MG63 (cell line): Measurements from ENCODE around the gene COL21A1. TPM values are rescaled to one million over a fixed set of nuclear protein-coding genes. Genes with fewer than 3 reads are reported as not detected.

Source experiments
- DNase-seq: peaks from one replicate; pipeline ENCODE4 v3.0.0-alpha.2; 2020
- H3K27me3 ChIP-seq: fragments of 250-450 bp; sonication (Bioruptor Pico); 2 replicates; pipeline ENCODE4 v1.5.1; 2020; ENCODE audit warnings: mild to moderate bottlenecking, moderate library complexity
- H3K36me3 ChIP-seq: fragments of 250-450 bp; sonication (Bioruptor Pico); 2 replicates; pipeline ENCODE4 v1.5.1; 2020; ENCODE audit warnings: mild to moderate bottlenecking, moderate library complexity
- H3K4me3 ChIP-seq: fragments of 250-450 bp; sonication (Bioruptor Pico); 2 replicates; pipeline ENCODE4 v1.5.1; 2020; ENCODE audit warnings: mild to moderate bottlenecking, moderate library complexity
- H3K9me3 ChIP-seq: fragments of 250-450 bp; sonication (Bioruptor Pico); 2 replicates; pipeline ENCODE4 v1.5.1; 2020; ENCODE audit warnings: mild to moderate bottlenecking, moderate library complexity
- total RNA-seq: library from RNA; depleted of rRNA; stranded (reverse); fragments of >200 nt; shearing (Covaris generic); gene quantifications from 2 replicates; pipeline ENCODE4 v1.2.3, GENCODE V29; 2014; ENCODE audit warnings: low replicate concordance

COL21A1 gene
- total RNA-seq, 1 experiment from 2014 or later: not detected

GRCh38 chr6:56160489-56160888, 86.9 kb downstream of the COL21A1 start:
- Histone ChIP-seq H3K36me3 (no peaks in the 10 kb centered on the region), H3K27me3 (no peaks in the 10 kb centered on the region), H3K4me3 (no peak overlapping the region), H3K9me3 (no peaks in the 10 kb centered on the region)
- DNase-seq: no peak

DNA sequence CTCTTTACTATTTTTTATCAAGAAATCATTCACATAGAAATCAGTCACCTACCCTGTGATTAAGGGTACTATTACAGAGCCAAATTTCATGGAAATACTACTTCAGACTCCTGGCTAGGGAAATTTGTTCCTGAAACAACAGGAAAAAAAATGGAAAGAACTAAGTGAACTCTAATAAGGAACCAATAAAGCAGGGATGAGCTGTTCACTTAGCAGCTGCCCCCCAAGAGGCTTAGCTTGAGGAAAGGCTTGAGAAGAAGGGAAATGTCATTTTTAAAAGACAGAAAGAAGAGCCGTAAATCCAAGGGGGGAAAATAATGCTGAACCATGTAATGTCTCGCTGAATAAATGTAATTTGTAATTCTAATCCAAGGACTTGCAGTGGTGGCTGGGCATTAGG, 88.8 kb downstream of the COL21A1 start:
- no peaks in the 10 kb centered on the region for H3K27me3 ChIP-seq
- DNase-seq: no peak
- no peaks in the 10 kb centered on the region for H3K36me3 ChIP-seq
- no peak overlapping the region for H3K4me3 ChIP-seq
- H3K9me3 ChIP-seq: no peaks in the 10 kb centered on the region

DNA sequence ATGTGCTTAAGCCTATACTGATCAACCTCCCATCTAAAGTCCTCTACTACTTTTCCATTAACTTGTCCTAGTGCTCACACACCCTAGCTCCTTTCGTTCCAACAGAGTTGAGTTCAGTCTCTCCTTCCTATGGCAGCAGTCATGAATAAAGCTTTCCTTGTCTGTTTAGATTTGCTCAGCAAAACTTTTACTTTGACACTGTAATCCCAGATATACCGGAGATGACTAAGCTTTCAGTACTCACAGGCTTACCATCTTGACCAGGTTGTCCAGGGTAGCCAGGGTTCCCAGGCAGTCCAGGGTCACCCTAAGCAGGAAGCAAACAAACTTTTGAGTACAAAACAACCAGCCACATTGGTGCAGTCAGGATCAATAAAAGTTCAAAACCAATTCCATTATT, 90.7 kb downstream of the COL21A1 start:
- no peak overlapping the region for H3K4me3 ChIP-seq
- DNase-seq: no peak
- H3K27me3 ChIP-seq: no peaks in the 10 kb centered on the region
- no peaks in the 10 kb centered on the region for H3K9me3 ChIP-seq
- no peaks in the 10 kb centered on the region for H3K36me3 ChIP-seq

DNA sequence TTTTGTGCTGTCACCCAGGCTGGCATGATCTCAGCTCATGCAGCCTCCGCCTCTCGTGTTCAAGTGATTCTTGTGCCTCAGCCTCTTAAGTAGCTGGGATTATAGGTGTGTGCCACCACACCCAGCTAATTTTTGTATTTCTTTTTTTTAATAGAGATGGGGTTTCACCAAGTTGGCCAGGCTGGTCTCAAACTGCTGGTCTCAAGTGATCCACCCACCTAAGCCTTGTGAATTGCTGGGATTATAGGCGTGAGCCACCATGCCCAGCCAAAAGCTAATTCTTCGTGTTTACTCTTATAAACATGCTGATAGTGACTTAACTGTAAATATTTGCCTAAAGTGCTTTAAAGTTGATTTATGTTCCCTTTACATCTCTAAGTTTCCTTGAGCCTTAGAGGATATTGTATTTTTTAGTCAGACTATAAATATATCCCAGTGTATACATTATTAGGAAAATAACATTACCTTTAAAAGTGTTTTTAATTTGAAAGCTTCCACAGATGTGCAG, 91.7 kb downstream of the COL21A1 start:
- Histone ChIP-seq H3K36me3 (no peaks in the 10 kb centered on the region), H3K4me3 (no peak overlapping the region), H3K27me3 (no peaks in the 10 kb centered on the region), H3K9me3 (no peaks in the 10 kb centered on the region)
- DNase-seq: no peak

GRCh38 chr6:56154076-56154475, 93.3 kb downstream of the COL21A1 start:
- H3K4me3 ChIP-seq: no peak overlapping the region
- H3K9me3 ChIP-seq: no peaks in the 10 kb centered on the region
- no peak for DNase-seq
- H3K36me3 ChIP-seq: no peaks in the 10 kb centered on the region
- no peaks in the 10 kb centered on the region for H3K27me3 ChIP-seq

DNA sequence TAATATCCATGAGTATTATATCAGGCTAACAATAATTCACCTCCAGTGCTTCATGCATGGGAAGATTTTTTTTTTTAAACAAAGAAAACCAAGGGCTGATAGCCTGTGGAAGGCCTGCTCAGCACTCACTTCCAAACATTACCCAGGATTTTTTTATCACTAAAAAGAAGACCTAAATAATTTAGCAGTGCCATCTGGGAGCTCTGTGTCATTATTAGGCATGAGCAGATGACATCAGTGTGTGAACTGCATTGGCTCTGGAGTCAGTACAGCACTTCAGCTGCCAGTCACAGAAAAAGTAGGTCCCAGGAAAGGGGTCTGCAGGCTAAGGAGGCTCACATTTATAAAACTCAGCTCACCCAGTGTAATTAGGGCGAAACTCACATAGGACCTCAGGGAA, 94.8 kb downstream of the COL21A1 start:
- H3K27me3 ChIP-seq: no peaks in the 10 kb centered on the region
- H3K36me3 ChIP-seq: no peaks in the 10 kb centered on the region
- DNase-seq: no peak
- H3K4me3 ChIP-seq: no peak overlapping the region
- no peaks in the 10 kb centered on the region for H3K9me3 ChIP-seq

- Histone ChIP-seq H3K4me3 (no peak overlapping the region), H3K27me3 (no peaks in the 10 kb centered on the region), H3K9me3 (no peaks in the 10 kb centered on the region), H3K36me3 (no peaks in the 10 kb centered on the region)
- DNase-seq: no peak
Measured at GRCh38 chr6:56151609-56152224, 95.7 kb downstream of the COL21A1 start.

GRCh38 chr6:56148488-56149186, 98.7 kb downstream of the COL21A1 start:
- no peaks in the 10 kb centered on the region for H3K36me3 ChIP-seq
- H3K9me3 ChIP-seq: no peaks in the 10 kb centered on the region
- no peak for DNase-seq
- no peak overlapping the region for H3K4me3 ChIP-seq
- H3K27me3 ChIP-seq: no peaks in the 10 kb centered on the region

DNA sequence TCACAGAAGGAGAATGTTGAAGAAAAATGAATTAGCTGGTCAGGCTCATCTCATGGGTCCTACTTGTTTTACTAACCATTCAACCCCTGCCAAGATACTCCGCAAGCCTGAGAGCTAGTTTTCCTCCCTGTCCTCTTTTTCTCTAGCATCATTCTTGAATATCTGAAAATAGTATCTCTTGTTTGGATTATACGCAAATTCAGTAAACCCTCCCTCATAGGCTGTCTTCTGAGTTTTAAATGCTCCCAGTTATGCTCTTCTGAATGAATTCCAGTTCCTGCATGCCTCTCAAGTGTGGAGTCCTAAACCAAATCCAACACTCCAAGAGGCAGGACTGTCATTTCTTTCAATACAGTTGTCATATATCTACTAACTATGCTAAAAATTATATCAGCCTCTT, 99.6 kb downstream of the COL21A1 start:
- Histone ChIP-seq H3K27me3 (no peaks in the 10 kb centered on the region), H3K36me3 (no peaks in the 10 kb centered on the region), H3K4me3 (no peak overlapping the region), H3K9me3 (no peaks in the 10 kb centered on the region)
- DNase-seq: no peak

- H3K9me3 ChIP-seq: no peaks in the 10 kb centered on the region
- no peak overlapping the region for H3K4me3 ChIP-seq
- no peak for DNase-seq
Measured at GRCh38 chr6:56146086-56146485, 101.3 kb downstream of the COL21A1 start.

GRCh38 chr6:56145616-56146015, 101.8 kb downstream of the COL21A1 start:
- H3K4me3 ChIP-seq: no peak overlapping the region
- DNase-seq: no peak
- no peaks in the 10 kb centered on the region for H3K9me3 ChIP-seq
- no peaks in the 10 kb centered on the region for H3K36me3 ChIP-seq
- no peaks in the 10 kb centered on the region for H3K27me3 ChIP-seq

More at GRCh38 chr6:56146086-56146485, 101.3 kb downstream of the COL21A1 start:
- no peaks in the 10 kb centered on the region for H3K27me3 ChIP-seq
- H3K36me3 ChIP-seq: no peaks in the 10 kb centered on the region

GRCh38 chr6:56144538-56145324, 102.6 kb downstream of the COL21A1 start:
- Histone ChIP-seq H3K4me3 (no peak overlapping the region), H3K9me3 (no peaks in the 10 kb centered on the region), H3K36me3 (no peaks in the 10 kb centered on the region), H3K27me3 (no peaks in the 10 kb centered on the region)
- peak; percentile 63 for DNase-seq

DNA sequence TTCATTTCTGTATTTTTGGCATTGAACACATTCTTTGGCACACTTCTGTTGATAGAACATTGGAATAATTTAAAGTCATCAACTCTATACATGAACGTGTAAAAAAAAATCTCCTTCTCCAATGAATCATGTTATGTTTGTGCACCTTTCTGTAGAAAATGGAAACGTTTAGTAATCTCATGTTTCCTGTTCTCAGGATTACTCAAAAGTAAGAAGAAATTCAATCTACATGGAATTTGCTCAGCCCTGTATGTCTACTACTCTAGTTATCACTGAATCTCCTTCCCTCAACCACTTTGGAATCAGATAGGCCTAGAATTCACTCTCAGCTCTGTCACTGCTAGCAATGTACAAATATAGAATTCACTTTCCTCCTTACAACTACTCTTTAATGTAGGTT, 103.6 kb downstream of the COL21A1 start:
- DNase-seq: no peak
- Histone ChIP-seq H3K9me3 (no peaks in the 10 kb centered on the region), H3K36me3 (no peaks in the 10 kb centered on the region), H3K27me3 (no peaks in the 10 kb centered on the region), H3K4me3 (no peak overlapping the region)

DNA sequence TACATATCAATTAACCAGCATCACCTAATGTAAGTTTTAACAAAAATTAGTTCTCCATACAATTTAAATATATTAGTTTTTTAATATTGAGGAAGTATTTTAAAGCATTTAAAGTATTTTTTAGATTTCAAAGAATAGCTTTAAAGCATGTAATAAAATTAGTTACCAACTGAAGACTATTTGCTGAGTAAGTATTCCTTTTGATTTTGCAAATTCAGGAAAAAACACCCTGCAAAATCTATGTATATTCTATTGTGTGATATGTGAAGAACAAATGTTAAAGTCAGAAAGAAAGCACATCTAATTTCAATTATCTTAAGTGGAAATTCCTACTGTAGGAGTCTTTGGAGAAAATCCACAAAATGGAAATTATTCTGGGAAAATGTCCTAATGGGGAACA, 107.3 kb downstream of the COL21A1 start:
- Histone ChIP-seq H3K9me3 (no peaks in the 10 kb centered on the region), H3K36me3 (no peaks in the 10 kb centered on the region), H3K4me3 (no peak overlapping the region), H3K27me3 (no peaks in the 10 kb centered on the region)
- DNase-seq: no peak

DNA sequence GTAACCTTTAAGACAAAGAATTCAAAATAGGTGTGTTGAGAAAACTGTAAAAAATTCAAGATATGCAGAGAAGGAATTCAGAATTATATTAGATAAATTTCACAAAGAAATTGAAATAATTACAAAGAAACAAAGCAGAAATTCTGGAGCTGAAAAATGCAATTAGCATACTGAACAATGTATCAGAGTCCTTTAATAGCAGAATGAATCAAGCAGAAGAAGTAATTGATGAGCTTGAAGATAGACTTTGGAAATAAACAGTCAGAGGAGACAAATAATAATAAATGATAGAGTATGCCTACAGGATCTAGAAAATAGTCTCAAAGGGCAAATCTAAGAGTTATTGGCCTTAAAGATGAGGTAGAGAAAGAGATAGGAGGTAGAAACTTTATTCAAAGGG, 131.7 kb downstream of the COL21A1 start:
- H3K9me3 ChIP-seq: no peaks in the 10 kb centered on the region
- no peaks in the 10 kb centered on the region for H3K36me3 ChIP-seq
- no peaks in the 10 kb centered on the region for H3K27me3 ChIP-seq
- no peak for DNase-seq
- no peak overlapping the region for H3K4me3 ChIP-seq

- H3K9me3 ChIP-seq: no peaks in the 10 kb centered on the region
- no peak for DNase-seq
- H3K4me3 ChIP-seq: no peak overlapping the region
- H3K27me3 ChIP-seq: no peaks in the 10 kb centered on the region
- H3K36me3 ChIP-seq: no peaks in the 10 kb centered on the region
Measured at GRCh38 chr6:56109149-56109548, 138.2 kb downstream of the COL21A1 start.

DNA sequence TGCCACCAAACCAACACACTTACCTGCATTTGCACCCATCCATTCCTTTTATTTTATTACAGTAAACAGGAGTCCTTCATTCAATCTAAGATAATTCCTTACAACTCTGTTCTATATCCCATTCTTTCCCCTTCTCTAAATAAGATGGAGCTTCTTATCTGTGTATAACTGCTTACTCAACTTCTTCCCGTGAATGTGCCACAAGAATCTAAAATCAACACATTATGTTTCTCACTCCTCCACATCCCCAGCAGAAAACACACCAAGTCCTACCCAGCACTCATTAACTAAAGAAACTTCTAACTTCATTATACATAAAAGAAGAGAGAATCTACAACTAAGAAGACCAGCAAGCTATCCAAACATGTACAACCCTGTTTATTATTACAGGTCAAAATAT, 141.1 kb downstream of the COL21A1 start:
- no peaks in the 10 kb centered on the region for H3K27me3 ChIP-seq
- no peaks in the 10 kb centered on the region; the same call in 1 of the 2 replicates for H3K9me3 ChIP-seq
- no peaks in the 10 kb centered on the region for H3K36me3 ChIP-seq
- no peak overlapping the region for H3K4me3 ChIP-seq
- DNase-seq: no peak
